Small intestine (tissue), 7 donors: ENCODE data around the gene BRS3. TPM values are rescaled to one million over a fixed set of nuclear protein-coding genes. Genes with fewer than 3 reads are reported as not detected.

Experiments used
- DNase-seq, 2 donors: peaks; one replicate each; pipeline versions ENCODE4 v3.0.0 to v3.0.0-alpha.2; 2013
- FAIRE-seq: peaks from 2 replicates; lab custom pipeline; 2012; peaks lifted over from hg19 to GRCh38; lab: Jason Lieb, UNC
- H3K27ac ChIP-seq, 3 donors: one replicate each; pipeline ENCODE4 v1.5.1; 2013; ENCODE audit warnings: low read length in 2 of 3, mild to moderate bottlenecking in 2 of 3, control low read depth in 1 of 3, inconsistent platforms in 1 of 3, low read depth in 1 of 3, moderate library complexity in 1 of 3
- H3K27me3 ChIP-seq, 3 donors: one replicate each; pipeline ENCODE4 v1.6.1; 2013; ENCODE audit warnings: low read length in 3 of 3, inconsistent platforms in 1 of 3; ENCODE audit not compliant: control insufficient read depth in 3 of 3, insufficient read depth in 3 of 3
- H3K36me3 ChIP-seq, 3 donors: one replicate each; pipeline ENCODE4 v1.6.1; 2013; ENCODE audit warnings: low read length in 3 of 3, inconsistent platforms in 1 of 3, low read depth in 1 of 3, mild to moderate bottlenecking in 1 of 3, moderate library complexity in 1 of 3; ENCODE audit not compliant: control insufficient read depth in 3 of 3, insufficient read depth in 2 of 3
- H3K4me1 ChIP-seq, 3 donors: one replicate each; pipeline ENCODE4 v1.6.1; 2013; ENCODE audit warnings: low read length in 2 of 3, inconsistent platforms in 1 of 3, low read depth in 1 of 3, mild to moderate bottlenecking in 1 of 3, moderate library complexity in 1 of 3; ENCODE audit not compliant: control insufficient read depth in 3 of 3, insufficient read depth in 2 of 3
- H3K4me3 ChIP-seq, 3 donors: one replicate each; pipeline ENCODE4 v1.5.1; 2013; ENCODE audit warnings: low read length in 3 of 3, control low read depth in 1 of 3, inconsistent platforms in 1 of 3, low read depth in 1 of 3, mild to moderate bottlenecking in 1 of 3, moderate library complexity in 1 of 3
- H3K9me3 ChIP-seq, 2 donors: one replicate each; pipeline ENCODE4 v1.6.1; 2013; ENCODE audit warnings: low read depth in 1 of 2, low read length in 1 of 2; ENCODE audit not compliant: control insufficient read depth in 2 of 2, insufficient read depth in 1 of 2
- WGBS, 3 donors: extraction: QIAGEN DNeasy Blood & Tissue Kit; methylation state at CpG; one replicate each; pipeline ENCODE4 v1.1.7; 2013; 5-methylcytosine and 5-hydroxymethylcytosine counted together
- polyA plus RNA-seq, 4 donors: library from polyadenylated mRNA; stranded (reverse) in 3 of 4; unstranded in 1 of 4; fragments of 200-250 nt in 3 of 4; fragments of 120-200 nt in 1 of 4; gene quantifications; one replicate each; pipeline versions ENCODE4 v1.2.1 to v1.2.3, GENCODE V29; 2013
- donor health status: healthy with polysubstance abuse.
- donor health status: control.
- donor health status: control.
- donor health status: Bipolar disorder and iron deficiency.
- donor health status: healthy.

Gene BRS3
- polyA plus RNA-seq, 4 donors, result not detected

DNA sequence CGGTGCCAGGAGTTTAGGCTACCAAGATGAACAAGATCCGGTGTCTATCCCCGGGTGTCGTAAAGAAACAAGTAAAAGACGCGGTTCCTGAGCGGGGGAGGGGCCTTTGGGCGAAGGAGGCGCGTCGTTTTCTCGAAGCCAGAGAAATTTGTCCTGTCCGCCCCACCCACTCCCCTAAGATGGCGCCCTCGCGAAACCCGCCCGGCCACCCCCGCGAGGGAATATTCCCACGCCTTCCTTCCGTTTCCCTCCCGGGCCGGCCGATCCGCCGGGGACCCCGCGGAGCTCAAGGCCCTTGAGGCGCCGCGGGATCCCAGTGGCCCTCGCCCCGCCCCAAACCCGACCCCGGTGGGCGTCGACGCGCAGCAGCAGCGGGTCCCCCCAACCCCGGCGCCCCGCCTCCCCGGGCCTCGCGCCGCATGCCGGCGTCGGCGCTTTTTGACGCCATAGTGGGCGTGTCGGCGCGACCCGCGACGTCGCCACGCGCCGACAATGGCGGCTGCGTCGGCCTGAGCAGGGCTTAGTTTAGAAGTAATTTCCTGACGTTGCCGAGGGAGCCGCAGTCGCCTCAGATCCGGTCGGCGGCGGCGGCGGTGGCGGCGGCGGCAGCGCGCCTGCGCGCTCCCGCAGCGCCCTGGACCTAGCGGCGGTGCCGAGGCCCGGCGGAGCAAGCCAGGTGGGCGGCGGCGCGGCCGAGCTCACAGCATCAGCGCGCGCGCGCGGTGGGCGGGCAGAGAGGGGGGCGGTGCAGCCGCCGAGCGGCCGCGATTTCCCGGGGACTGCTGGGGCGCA is 9.2 kb downstream of the BRS3 start:
- WGBS, 3 donors, result 0 to 46% (median 12%) methylated on average over 23 to 111 of the region's 111 CpGs
- H3K27ac ChIP-seq, result peak overlapping the region; percentile 83 to 99 (median 98)
- no peaks in the 10 kb centered on the region for H3K9me3 ChIP-seq
- H3K27me3 ChIP-seq, result no peaks in the 10 kb centered on the region
- DNase-seq, result peak; percentile 84 to 92
- peak overlapping the region; percentile 50 to 88 (median 53) for H3K4me3 ChIP-seq
- no peak for FAIRE-seq
- H3K4me1 ChIP-seq, result peaks cover 0 to 4% (median 0%) of the 10 kb centered on the region in 3 donors
- no peaks in the 10 kb centered on the region for H3K36me3 ChIP-seq

DNA sequence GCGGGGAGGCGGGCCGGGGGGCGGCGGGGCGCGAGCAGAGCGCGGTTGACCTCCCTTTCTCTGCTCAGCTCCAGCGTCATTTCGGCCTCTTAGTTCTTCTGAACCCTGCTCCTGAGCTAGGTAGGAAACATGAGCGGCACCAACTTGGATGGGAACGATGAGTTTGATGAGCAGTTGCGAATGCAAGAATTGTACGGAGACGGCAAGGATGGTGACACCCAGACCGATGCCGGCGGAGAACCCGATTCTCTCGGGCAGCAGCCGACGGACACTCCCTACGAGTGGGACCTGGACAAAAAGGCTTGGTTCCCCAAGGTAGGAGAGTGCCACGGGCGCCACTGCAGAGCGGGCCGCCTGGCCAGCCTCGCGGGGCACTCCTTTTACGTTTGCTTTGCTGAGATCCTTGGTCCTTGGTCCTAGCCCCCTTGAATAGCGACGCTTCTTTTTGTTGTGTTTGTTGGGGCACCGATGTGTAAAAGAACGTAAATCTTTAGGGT is 9.9 kb downstream of the BRS3 start, which contains the start of gene HTATSF1:
HTATSF1 (plus strand) TSS at position 37 of the 497 bp plus-strand sequence; CDS start at position 130, 93 bp downstream.
- H3K27ac ChIP-seq, result peak within 1 kb of the TSS; percentile 83 to 99 (median 98)
- H3K4me1 ChIP-seq, result peaks cover 0 to 4% (median 0%) of the 10 kb centered on the region in 3 donors
- H3K36me3 ChIP-seq, result no peaks in the 10 kb centered on the region
- no peak for DNase-seq
- H3K27me3 ChIP-seq, result no peaks in the 10 kb centered on the region
- no peak for FAIRE-seq
- peak within 1 kb of the TSS; percentile 50 to 88 (median 53) for H3K4me3 ChIP-seq
- no peaks in the 10 kb centered on the region for H3K9me3 ChIP-seq
- WGBS, 3 donors, result 1 to 40% (median 8%) methylated on average over 20 to 35 of the region's 35 CpGs

DNA sequence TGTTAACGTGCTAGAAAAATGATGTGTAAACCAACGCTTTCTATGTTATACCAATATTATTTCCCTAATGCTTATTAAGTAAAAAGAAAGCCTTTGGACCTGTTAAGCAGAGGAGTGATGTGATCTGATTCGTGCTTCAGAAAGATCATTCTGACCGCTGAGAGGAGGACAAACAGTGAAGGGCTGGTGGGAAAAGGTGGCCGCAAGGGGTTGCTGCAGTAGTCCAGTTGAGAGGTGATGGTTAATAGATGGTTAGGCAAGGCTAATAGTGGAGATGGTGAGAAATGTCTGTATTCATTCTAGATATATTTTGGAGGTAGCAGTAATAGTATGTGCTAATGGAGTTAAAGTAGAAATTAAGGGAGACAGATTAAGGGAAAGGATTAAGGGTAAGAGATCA is 31.3 kb downstream of the BRS3 start:
- H3K27ac ChIP-seq, result no peak overlapping the region
- H3K4me1 ChIP-seq, result no peaks in the 10 kb centered on the region
- 58 to 81% (median 76%) methylated on average over 5 of the region's 5 CpGs for WGBS, 3 donors
- H3K4me3 ChIP-seq, result no peak overlapping the region
- FAIRE-seq, result no peak
- no peaks in the 10 kb centered on the region for H3K9me3 ChIP-seq
- H3K36me3 ChIP-seq, result no peaks in the 10 kb centered on the region
- DNase-seq, result no peak
- H3K27me3 ChIP-seq, result no peaks in the 10 kb centered on the region

GRCh38 chrX:136523770-136524169 is 36.0 kb downstream of the BRS3 start:
- DNase-seq, result no peak
- Histone ChIP-seq H3K4me3 (no peak overlapping the region), H3K27ac (no peak overlapping the region), H3K27me3 (no peaks in the 10 kb centered on the region), H3K9me3 (no peaks in the 10 kb centered on the region), H3K4me1 (no peaks in the 10 kb centered on the region), H3K36me3 (no peaks in the 10 kb centered on the region)
- FAIRE-seq, result no peak

DNA sequence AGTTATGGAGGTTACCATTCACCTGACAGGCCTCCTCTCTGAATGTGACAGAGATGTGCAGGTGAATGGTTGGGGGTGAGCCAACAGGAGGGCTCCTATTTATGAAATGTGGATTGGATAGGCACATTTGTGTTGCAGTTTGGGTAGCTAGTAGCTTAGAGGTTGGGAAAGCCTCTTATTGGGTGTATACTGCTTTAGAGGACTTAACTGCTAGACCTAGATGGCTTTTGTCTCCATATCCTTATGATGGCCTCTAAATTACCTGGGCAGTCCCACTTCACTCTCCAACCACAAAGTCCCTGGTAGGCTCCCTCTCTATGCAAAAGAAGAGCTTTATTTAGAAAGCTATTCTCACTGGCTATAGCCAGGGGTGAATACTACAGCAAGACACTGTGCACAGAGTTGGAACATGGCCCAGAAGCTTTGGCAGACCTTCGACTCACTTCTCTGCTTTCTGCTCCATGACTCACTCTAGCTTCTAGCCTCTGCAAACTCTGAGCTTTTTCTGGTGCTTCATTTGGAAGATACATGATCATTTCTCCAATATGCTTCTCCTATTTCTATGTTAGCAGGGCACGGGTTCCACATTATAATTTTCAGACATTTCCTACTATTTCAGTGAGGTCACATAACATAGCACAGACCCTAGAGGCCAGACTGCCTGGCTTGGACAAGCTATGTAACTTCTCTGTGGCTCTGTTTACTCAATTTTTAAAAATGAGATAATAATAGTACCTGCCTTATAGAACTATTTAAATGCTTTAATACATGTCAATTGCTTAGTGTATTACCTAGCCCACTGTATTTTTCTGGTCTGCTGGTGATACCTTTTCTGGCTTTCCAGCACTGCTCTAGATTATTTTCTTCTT is 38.2 kb downstream of the BRS3 start:
- H3K27me3 ChIP-seq, result no peaks in the 10 kb centered on the region
- no peaks in the 10 kb centered on the region for H3K4me1 ChIP-seq
- H3K4me3 ChIP-seq, result no peak overlapping the region
- no peak overlapping the region for H3K27ac ChIP-seq
- H3K9me3 ChIP-seq, result no peaks in the 10 kb centered on the region
- peak; percentile 6 to 22 for DNase-seq
- H3K36me3 ChIP-seq, result no peaks in the 10 kb centered on the region
- WGBS, 3 donors, result 9 to 34% (median 33%) methylated on average over 2 of the region's 2 CpGs
- FAIRE-seq, result no peak

- no peaks in the 10 kb centered on the region for H3K4me1 ChIP-seq
- WGBS, 3 donors, result 73 to 77% (median 75%) methylated on average over 8 of the region's 8 CpGs
- FAIRE-seq (no peak), DNase-seq (no peak)
- H3K9me3 ChIP-seq, result no peaks in the 10 kb centered on the region
- H3K36me3 ChIP-seq, result no peaks in the 10 kb centered on the region
- no peaks in the 10 kb centered on the region for H3K27me3 ChIP-seq
- H3K27ac ChIP-seq, result no peak overlapping the region
- H3K4me3 ChIP-seq, result no peak overlapping the region
These were observed 41.0 kb downstream of the BRS3 start for GRCh38 chrX:136528645-136529315.

DNA sequence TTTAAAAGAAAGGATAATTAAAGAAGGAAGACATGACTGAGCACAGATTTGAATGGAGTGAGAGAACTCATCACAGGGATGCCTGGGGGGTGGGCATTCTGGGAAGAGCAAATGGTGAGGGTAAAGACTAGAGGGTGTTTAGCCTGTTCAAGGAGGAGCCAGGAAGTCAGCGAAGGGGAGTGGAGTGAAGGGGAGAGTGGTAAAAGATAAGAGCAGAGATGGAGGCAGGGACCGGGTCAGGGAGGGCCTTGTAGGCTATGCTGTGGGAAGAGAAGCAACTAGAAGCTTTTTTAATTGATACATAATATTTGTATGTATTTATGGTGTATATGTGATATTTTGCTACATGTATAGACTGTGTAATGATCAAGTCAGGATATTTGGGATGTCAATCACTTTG is 42.0 kb downstream of the BRS3 start:
- H3K27ac ChIP-seq, result no peak overlapping the region
- FAIRE-seq, result no peak
- WGBS, 3 donors, result 33 to 61% (median 46%) methylated on average over 2 of the region's 2 CpGs
- H3K9me3 ChIP-seq, result no peaks in the 10 kb centered on the region
- H3K4me1 ChIP-seq, result no peaks in the 10 kb centered on the region
- DNase-seq, result no peak
- no peak overlapping the region for H3K4me3 ChIP-seq
- H3K27me3 ChIP-seq, result no peaks in the 10 kb centered on the region
- H3K36me3 ChIP-seq, result no peaks in the 10 kb centered on the region

DNA sequence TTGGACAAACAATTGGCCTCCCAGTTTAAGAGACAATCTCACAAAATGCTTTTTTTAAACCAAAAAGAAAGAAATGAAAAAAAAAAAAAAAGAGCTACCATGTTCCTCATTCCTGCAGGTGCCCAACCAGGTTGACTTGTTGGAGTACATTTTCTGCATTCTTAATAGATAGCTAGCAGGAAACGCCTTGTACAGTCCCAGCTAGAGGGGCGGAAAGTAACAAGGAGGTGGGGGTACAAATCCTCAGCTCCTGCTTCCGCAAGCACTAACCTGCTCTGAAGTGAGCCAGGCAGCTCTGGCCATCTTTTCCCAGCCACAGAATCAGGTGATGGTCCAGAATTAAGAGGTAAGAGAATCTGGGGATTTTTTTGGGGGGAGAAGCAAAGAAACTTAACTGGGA is 44.2 kb downstream of the BRS3 start, which contains the start of gene VGLL1:
VGLL1 (plus strand) TSS at position 265 of the 400 bp plus-strand sequence. CDS start 3,806 bp downstream, outside the sequence.
- FAIRE-seq (no peak), DNase-seq (no peak)
- Histone ChIP-seq H3K9me3 (no peaks in the 10 kb centered on the region), H3K36me3 (no peaks in the 10 kb centered on the region), H3K4me3 (no peak within 1 kb of the TSS), H3K27ac (no peak within 1 kb of the TSS), H3K27me3 (no peaks in the 10 kb centered on the region), H3K4me1 (no peaks in the 10 kb centered on the region)
- WGBS, 3 donors, result 70 to 87% (median 77%) methylated on average over 3 of the region's 3 CpGs
